Measurements from ENCODE around the gene PALM2AKAP2.

DNA sequence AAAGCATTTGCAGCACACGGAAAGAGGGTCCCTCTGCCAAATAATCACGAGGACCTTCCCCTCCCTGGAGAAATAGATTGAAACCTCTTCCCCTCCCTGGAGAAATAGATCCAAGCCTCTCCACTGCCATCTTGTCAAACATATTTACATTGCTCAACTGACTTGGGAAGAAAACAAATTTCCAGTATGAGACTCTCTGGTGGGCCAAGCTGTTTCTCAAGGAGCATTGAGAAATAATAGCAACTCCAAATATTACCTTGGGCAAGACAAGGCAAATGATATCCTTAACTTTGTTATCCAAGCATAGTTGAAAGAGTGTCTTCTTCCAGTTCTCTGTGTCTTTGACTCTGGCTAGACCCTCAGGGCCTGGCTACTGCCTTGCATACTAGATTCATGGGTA, 45.2 kb upstream of the PALM2AKAP2 start:
- TF ChIP-seq CTCF (conservative IDR thresholded peaks at IDR 0.05) (no peak), EZH2 (IDR thresholded peaks at IDR 0.05; ENCODE audit: low read depth) (no peak)
